ENCODE measurements around the gene APOL2.

DNA sequence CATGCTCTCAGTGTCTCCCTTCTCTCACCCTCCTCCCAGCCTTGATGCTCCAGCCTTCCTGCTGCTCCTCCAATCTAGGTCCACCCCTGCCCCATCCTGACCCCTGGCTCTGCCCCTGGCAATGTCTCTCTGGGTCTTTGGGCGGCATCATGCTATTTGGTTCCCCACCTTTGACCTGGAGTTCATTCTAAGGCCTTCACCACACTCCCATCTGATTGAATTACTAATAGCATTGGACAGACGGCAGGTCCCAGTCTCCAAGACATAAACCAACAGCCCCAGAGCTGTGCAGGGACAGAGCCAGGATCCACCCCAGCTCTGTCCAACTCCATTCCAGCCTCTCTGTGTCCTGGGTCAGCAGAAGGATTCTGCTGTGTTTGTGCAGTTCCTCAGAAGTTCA, 44.9 kb downstream of the APOL2 start:
- TF ChIP-seq, protein P1, sequence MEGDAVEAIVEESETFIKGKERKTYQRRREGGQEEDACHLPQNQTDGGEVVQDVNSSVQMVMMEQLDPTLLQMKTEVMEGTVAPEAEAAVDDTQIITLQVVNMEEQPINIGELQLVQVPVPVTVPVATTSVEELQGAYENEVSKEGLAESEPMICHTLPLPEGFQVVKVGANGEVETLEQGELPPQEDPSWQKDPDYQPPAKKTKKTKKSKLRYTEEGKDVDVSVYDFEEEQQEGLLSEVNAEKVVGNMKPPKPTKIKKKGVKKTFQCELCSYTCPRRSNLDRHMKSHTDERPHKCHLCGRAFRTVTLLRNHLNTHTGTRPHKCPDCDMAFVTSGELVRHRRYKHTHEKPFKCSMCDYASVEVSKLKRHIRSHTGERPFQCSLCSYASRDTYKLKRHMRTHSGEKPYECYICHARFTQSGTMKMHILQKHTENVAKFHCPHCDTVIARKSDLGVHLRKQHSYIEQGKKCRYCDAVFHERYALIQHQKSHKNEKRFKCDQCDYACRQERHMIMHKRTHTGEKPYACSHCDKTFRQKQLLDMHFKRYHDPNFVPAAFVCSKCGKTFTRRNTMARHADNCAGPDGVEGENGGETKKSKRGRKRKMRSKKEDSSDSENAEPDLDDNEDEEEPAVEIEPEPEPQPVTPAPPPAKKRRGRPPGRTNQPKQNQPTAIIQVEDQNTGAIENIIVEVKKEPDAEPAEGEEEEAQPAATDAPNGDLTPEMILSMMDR (conservative IDR thresholded peaks at IDR 0.05; ENCODE audit: low read length) = no peak
- TF ChIP-seq EZH2phosphoT487 (IDR thresholded peaks at IDR 0.05; ENCODE audit: borderline replicate concordance, low read depth, low read length) = no peak
